A673 (cell line): ENCODE data around the gene MPHOSPH9. TPM values are rescaled to one million over a fixed set of nuclear protein-coding genes. Genes with fewer than 3 reads are reported as not detected.
A peak's percentile ranks its signal among the peaks of the same experiment; 100 is the strongest.
"Not testable (repeated sequence)": the region's sequence is repeated elsewhere in the genome, so short reads cannot be mapped to it uniquely, and the experiment has no call there.

Source experiments
- BruUV-seq: library from RNA; stranded (reverse); fragments of 400-500 nt; replicated peaks from 2 replicates; lab custom pipeline; 2021; lab: Mats Ljungman, UMichigan
- CTCF ChIA-PET: fragments of 300-600 bp; sonication (Branson Sonifier 250); formaldehyde crosslinking; loops from one replicate; lab custom pipeline; 2022; ENCODE audit warnings: antibody characterized with exemption; lab: Charles Lee
- POLR2A ChIA-PET: fragments of 300-600 bp; sonication (Branson Sonifier 250); formaldehyde crosslinking; loops from one replicate; lab custom pipeline; 2022; ENCODE audit warnings: antibody characterized with exemption; ENCODE audit not compliant: low non-redundant PET; lab: Charles Lee
- DNase-seq: peaks from one replicate; pipeline ENCODE4 v3.0.0-alpha.2; 2015; ENCODE audit warnings: low spot score
- H3K27ac ChIP-seq: fragments of 200-600 bp; sonication (generic); 2 replicates; pipeline ENCODE4 v1.5.1; 2016; ENCODE audit warnings: mixed run types, low read depth, mild to moderate bottlenecking, mixed read lengths, antibody characterized with exemption, low read length; ENCODE audit not compliant: poor library complexity, severe bottlenecking
- H3K27me3 ChIP-seq: fragments of 200-600 bp; sonication (generic); replicated peaks from 2 replicates; pipeline ENCODE4 v1.6.1; 2017; ENCODE audit warnings: mixed run types, low read depth, mild to moderate bottlenecking, mixed read lengths, antibody characterized with exemption, low read length; ENCODE audit not compliant: insufficient read depth, poor library complexity
- H3K36me3 ChIP-seq: fragments of 200-600 bp; sonication (generic); 2 replicates; pipeline ENCODE4 v1.6.1; 2016; ENCODE audit warnings: mixed run types, mild to moderate bottlenecking, mixed read lengths, antibody characterized with exemption, low read length; ENCODE audit not compliant: insufficient read depth, poor library complexity, severe bottlenecking
- H3K4me1 ChIP-seq: fragments of 200-600 bp; sonication (generic); 2 replicates; pipeline ENCODE4 v1.6.1; 2017; ENCODE audit warnings: mixed run types, mild to moderate bottlenecking, mixed read lengths, antibody characterized with exemption, low read length; ENCODE audit not compliant: insufficient read depth, poor library complexity, severe bottlenecking
- H3K4me3 ChIP-seq: fragments of 200-600 bp; sonication (generic); 2 replicates; pipeline ENCODE4 v1.5.1; 2016; ENCODE audit warnings: low read depth, mixed run types, mild to moderate bottlenecking, mixed read lengths, low read length; ENCODE audit not compliant: poor library complexity, severe bottlenecking
- H3K9me3 ChIP-seq: fragments of 200-600 bp; sonication (generic); 2 replicates; pipeline ENCODE4 v1.6.1; 2016; ENCODE audit warnings: mixed run types, low read depth, mild to moderate bottlenecking, mixed read lengths, antibody characterized with exemption, low read length; ENCODE audit not compliant: poor library complexity, severe bottlenecking
- EZH2 ChIP-seq: fragments of 200-600 bp; sonication (generic); IDR thresholded peaks from 2 replicates; pipeline ENCODE4 v1.6.1; 2017; ENCODE audit warnings: borderline replicate concordance, low read depth, mild to moderate bottlenecking, mixed read lengths, antibody characterized with exemption, low read length; ENCODE audit not compliant: poor library complexity, severe bottlenecking
- intact Hi-C: fragments of 100-400 bp; cut with micrococcal nuclease; formaldehyde crosslinking; loops from one replicate; pipeline ENCODE4 v1.10.0; 2022; ENCODE audit not compliant: unreplicated experiment
- total RNA-seq: library from RNA; stranded (reverse); gene quantifications from 2 replicates; pipeline ENCODE4 v1.2.3, GENCODE V29; 2021
- TF ChIP-seq, protein P1 (sequence below): fragments of 300-800, 200-600 bp; sonication (generic); conservative IDR thresholded peaks from 2 replicates; pipeline ENCODE4 v1.5.1; 2017; ENCODE audit warnings: low read depth, mild to moderate bottlenecking, antibody characterized with exemption, low read length, moderate library complexity, mixed read lengths

The MPHOSPH9 gene
- total RNA-seq, 1 experiment from 2014 or later = 80.8 TPM

DNA sequence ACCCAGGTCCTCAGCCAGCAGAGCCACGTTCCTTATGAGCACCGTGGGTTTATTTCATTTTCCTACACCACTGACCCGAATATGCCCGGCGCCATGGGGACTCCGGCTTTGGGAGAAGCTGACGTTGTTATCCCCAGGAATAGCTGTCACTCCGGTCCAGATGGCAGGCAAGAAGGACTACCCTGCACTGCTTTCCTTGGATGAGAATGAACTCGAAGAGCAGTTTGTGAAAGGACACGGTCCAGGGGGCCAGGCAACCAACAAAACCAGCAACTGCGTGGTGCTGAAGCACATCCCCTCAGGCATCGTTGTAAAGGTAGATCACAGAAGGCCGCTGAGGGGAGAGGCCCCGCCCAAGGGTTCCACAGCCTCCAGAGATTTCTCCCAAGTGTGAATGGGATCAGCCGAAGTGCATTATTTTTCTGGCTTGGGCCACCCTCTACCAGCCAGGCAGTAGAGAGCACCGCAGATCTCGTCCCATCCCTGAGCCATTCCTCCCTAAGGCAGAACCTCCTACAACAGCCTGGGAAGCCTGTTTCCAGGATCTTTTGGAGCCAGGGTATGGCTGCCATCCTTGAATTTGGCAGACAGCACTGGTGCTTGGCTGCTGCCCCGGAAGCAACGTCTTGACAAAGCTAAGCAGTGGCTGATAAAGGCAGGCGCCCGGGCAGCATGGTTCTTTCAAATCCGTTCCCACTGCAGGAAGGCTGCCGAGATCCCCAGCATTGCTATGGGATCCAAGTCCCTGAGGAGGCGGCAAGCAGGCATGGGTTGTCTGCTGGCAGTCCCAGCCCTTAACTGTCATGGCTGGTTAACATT lies 20.9 kb upstream of the MPHOSPH9 start:
- Histone ChIP-seq H3K4me3 (no peak overlapping the region), H3K27me3 (no peaks in the 10 kb centered on the region), H3K4me1 (peaks cover 15% of the 10 kb centered on the region), H3K36me3 (peaks cover 51% of the 10 kb centered on the region), H3K27ac (no peak overlapping the region), H3K9me3 (no peaks in the 10 kb centered on the region)
- CTCF ChIA-PET = no interaction called here
- POLR2A ChIA-PET = no interaction called here
- BruUV-seq = no TSS peak
- TF ChIP-seq, protein P1, sequence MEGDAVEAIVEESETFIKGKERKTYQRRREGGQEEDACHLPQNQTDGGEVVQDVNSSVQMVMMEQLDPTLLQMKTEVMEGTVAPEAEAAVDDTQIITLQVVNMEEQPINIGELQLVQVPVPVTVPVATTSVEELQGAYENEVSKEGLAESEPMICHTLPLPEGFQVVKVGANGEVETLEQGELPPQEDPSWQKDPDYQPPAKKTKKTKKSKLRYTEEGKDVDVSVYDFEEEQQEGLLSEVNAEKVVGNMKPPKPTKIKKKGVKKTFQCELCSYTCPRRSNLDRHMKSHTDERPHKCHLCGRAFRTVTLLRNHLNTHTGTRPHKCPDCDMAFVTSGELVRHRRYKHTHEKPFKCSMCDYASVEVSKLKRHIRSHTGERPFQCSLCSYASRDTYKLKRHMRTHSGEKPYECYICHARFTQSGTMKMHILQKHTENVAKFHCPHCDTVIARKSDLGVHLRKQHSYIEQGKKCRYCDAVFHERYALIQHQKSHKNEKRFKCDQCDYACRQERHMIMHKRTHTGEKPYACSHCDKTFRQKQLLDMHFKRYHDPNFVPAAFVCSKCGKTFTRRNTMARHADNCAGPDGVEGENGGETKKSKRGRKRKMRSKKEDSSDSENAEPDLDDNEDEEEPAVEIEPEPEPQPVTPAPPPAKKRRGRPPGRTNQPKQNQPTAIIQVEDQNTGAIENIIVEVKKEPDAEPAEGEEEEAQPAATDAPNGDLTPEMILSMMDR = no peak
- no peak for TF ChIP-seq EZH2
- intact Hi-C loops = no loop called here
- DNase-seq = no peak

DNA sequence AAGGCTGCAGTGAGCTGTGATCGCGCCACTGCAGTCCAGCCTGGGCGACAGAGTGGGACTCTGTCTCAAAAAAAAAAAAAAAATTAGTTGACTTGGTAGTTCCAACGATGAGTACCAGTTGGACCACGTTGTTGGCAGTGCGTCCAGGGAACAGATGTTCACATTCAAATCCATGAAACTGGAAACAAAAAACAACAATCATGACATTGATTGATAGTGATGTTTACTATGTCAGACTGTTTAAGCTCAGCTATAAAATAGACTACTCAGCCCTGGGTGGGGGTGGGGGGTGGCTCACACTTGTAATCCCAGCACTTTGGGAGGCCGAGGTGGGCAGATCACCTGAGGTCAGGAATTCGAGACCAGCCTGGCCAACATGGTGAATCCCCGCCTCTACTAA lies 19.4 kb upstream of the MPHOSPH9 start:
- POLR2A ChIA-PET = interaction anchor here (0.8 kb wide), 1 partner anchor 175 kb away, joined by 3 read pairs; no protein-coding TSS in a partner anchor
- CTCF ChIA-PET = interaction anchor here (0.6 kb wide), 1 partner anchor 15 kb away, joined by 3 read pairs; no protein-coding TSS in a partner anchor

GRCh38 chr12:123251403-123252076 lies 18.6 kb upstream of the MPHOSPH9 start:
- Histone ChIP-seq H3K36me3 (peaks cover 41% of the 10 kb centered on the region), H3K4me3 (no peak overlapping the region), H3K9me3 (no peaks in the 10 kb centered on the region), H3K4me1 (peaks cover 15% of the 10 kb centered on the region), H3K27me3 (no peaks in the 10 kb centered on the region), H3K27ac (peak overlapping the region; percentile 71)
- BruUV-seq = no TSS peak
- intact Hi-C loops = no loop called here
- DNase-seq = no peak
- POLR2A ChIA-PET = interaction anchor here (0.8 kb wide), 1 partner anchor 174 kb away, joined by 3 read pairs; no protein-coding TSS in a partner anchor
- CTCF ChIA-PET = interaction anchor here (0.6 kb wide), 2 partner anchors 14 to 577 kb away, joined by 3 to 4 read pairs; no protein-coding TSS in a partner anchor
- TF ChIP-seq EZH2 = no peak
- TF ChIP-seq, protein P1 = no peak

More for the DNA sequence above, 19.4 kb upstream of the MPHOSPH9 start:
- H3K36me3 ChIP-seq = peaks cover 48% of the 10 kb centered on the region
- DNase-seq, H3K9me3 ChIP-seq, BruUV-seq, H3K27ac ChIP-seq, intact Hi-C loops, H3K27me3 ChIP-seq, H3K4me3 ChIP-seq: not testable (repeated sequence)
- H3K4me1 ChIP-seq = peaks cover 15% of the 10 kb centered on the region
